Stomach (tissue), 4 donors: ENCODE measurements around the gene C4B.
"Not testable (repeated sequence)": the region's sequence is repeated elsewhere in the genome, so short reads cannot be mapped to it uniquely, and the experiment has no call there.

ENCODE experiments used
- POLR2A ChIP-seq, 4 donors: fragments of 450-650 bp; IDR thresholded peaks; one replicate each; pipeline ENCODE4 v1.6.1; 2016; ENCODE audit warnings: antibody characterized with exemption in 4 of 4, control low read depth in 2 of 4, mild to moderate bottlenecking in 1 of 4, moderate library complexity in 1 of 4
- TF ChIP-seq, protein P1 (sequence below), 7 experiments: fragments of 450-650 bp in 4 of 7; fragments of 200-600 bp in 3 of 7; sonication (generic) in 3 of 7; IDR thresholded peaks; one replicate each; pipeline ENCODE4 v1.5.1; 2016 to 2019; ENCODE audit warnings: antibody characterized with exemption in 7 of 7, control low read depth in 2 of 7, mild to moderate bottlenecking in 1 of 7

DNA sequence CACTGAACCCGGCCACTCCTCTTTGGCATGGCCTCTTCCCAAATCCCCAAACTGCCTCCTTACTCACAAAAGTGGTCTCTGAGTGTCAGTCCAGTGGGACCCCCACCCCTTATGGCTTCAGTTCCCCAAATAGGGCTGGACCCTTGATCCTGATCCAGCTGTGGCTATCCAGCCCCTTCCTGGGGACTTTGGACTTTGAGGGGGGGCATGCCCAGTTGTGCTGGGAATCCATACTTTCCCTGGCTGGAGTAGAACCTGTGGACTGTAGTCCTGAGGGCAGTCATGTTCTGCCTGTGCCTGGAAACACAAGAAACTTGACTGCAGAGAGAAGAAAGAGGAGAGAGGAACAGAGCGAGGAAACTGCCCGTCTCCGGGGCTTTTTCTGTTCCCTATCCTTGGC is 10.2 kb upstream of the C4B start:
- TF ChIP-seq, protein P1, sequence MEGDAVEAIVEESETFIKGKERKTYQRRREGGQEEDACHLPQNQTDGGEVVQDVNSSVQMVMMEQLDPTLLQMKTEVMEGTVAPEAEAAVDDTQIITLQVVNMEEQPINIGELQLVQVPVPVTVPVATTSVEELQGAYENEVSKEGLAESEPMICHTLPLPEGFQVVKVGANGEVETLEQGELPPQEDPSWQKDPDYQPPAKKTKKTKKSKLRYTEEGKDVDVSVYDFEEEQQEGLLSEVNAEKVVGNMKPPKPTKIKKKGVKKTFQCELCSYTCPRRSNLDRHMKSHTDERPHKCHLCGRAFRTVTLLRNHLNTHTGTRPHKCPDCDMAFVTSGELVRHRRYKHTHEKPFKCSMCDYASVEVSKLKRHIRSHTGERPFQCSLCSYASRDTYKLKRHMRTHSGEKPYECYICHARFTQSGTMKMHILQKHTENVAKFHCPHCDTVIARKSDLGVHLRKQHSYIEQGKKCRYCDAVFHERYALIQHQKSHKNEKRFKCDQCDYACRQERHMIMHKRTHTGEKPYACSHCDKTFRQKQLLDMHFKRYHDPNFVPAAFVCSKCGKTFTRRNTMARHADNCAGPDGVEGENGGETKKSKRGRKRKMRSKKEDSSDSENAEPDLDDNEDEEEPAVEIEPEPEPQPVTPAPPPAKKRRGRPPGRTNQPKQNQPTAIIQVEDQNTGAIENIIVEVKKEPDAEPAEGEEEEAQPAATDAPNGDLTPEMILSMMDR (IDR thresholded peaks at IDR 0.05), result not testable (repeated sequence)
- not testable (repeated sequence) for TF ChIP-seq POLR2A (IDR thresholded peaks at IDR 0.05)
